Chondrocyte (in vitro differentiated cells): ENCODE results near the gene LHFPL4. TPM values are rescaled to one million over a fixed set of nuclear protein-coding genes. Genes with fewer than 3 reads are reported as not detected.
"Not testable (repeated sequence)": the region's sequence is repeated elsewhere in the genome, so short reads cannot be mapped to it uniquely, and the experiment has no call there.

Source experiments
- DNase-seq: peaks from one replicate; pipeline ENCODE4 v3.0.0; 2021; ENCODE audit warnings: mixed read lengths, low spot score
- H3K27ac Mint-ChIP-seq: one replicate; pipeline ENCODE4 v1.8.0; 2021; ENCODE audit warnings: mild to moderate bottlenecking, moderate library complexity, mixed read lengths; ENCODE audit not compliant: unreplicated experiment
- H3K27me3 Mint-ChIP-seq: 2 replicates; pipeline ENCODE4 v1.8.0; 2021; ENCODE audit warnings: low read depth, mixed read lengths
- H3K36me3 Mint-ChIP-seq: 2 replicates; pipeline ENCODE4 v1.8.0; 2021; ENCODE audit warnings: low read depth, mixed read lengths
- H3K4me1 Mint-ChIP-seq: 2 replicates; pipeline ENCODE4 v1.8.0; 2021; ENCODE audit warnings: low read depth, mild to moderate bottlenecking, mixed read lengths
- H3K4me3 Mint-ChIP-seq: one replicate; pipeline ENCODE4 v1.8.0; 2021; ENCODE audit warnings: mild to moderate bottlenecking, moderate library complexity, mixed read lengths; ENCODE audit not compliant: unreplicated experiment
- H3K9me3 Mint-ChIP-seq: 2 replicates; pipeline ENCODE4 v1.8.0; 2021; ENCODE audit warnings: low read depth, mixed read lengths
- CTCF ChIP-seq: fragments of 200-600 bp; sonication (generic); IDR thresholded peaks from 2 replicates; pipeline ENCODE4 v1.5.0; 2021; ENCODE audit warnings: antibody characterized with exemption, mild to moderate bottlenecking, moderate library complexity
- total RNA-seq: library from RNA; stranded (reverse); gene quantifications from 3 replicates; pipeline ENCODE4 v1.2.1, GENCODE V29; 2021

LHFPL4 gene
- total RNA-seq, 1 donor from 2014 or later = not detected

GRCh38 chr3:9581742-9582141 is 28.1 kb upstream of the LHFPL4 start:
- Mint-ChIP-seq H3K4me1 (no peaks in the 10 kb centered on the region), H3K36me3 (peaks cover 3% of the 10 kb centered on the region), H3K27me3 (peaks cover 6% of the 10 kb centered on the region), H3K4me3 (no peak overlapping the region), H3K27ac (no peak overlapping the region), H3K9me3 (peaks cover 9% of the 10 kb centered on the region)
- no peak for TF ChIP-seq CTCF
- DNase-seq = no peak

- Mint-ChIP-seq H3K4me1 (no peaks in the 10 kb centered on the region), H3K27ac (no peak overlapping the region), H3K36me3 (no peaks in the 10 kb centered on the region), H3K27me3 (peaks cover 23% of the 10 kb centered on the region), H3K4me3 (no peak overlapping the region), H3K9me3 (peaks cover 11% of the 10 kb centered on the region)
- TF ChIP-seq CTCF = no peak
- DNase-seq = no peak
Observed at GRCh38 chr3:9569054-9569453, 15.4 kb upstream of the LHFPL4 start.

- no peaks in the 10 kb centered on the region for H3K4me1 Mint-ChIP-seq
Observed at GRCh38 chr3:9565316-9565715, 11.7 kb upstream of the LHFPL4 start.

GRCh38 chr3:9563851-9564250 is 10.2 kb upstream of the LHFPL4 start:
- no peak for TF ChIP-seq CTCF
- DNase-seq = no peak
- no peaks in the 10 kb centered on the region for H3K36me3 Mint-ChIP-seq
- H3K4me1 Mint-ChIP-seq = no peaks in the 10 kb centered on the region
- H3K9me3 Mint-ChIP-seq = peaks cover 12% of the 10 kb centered on the region
- H3K27me3 Mint-ChIP-seq = peaks cover 18% of the 10 kb centered on the region
- no peak overlapping the region for H3K27ac Mint-ChIP-seq
- H3K4me3 Mint-ChIP-seq = no peak overlapping the region

More at GRCh38 chr3:9565316-9565715, 11.7 kb upstream of the LHFPL4 start:
- no peak for DNase-seq
- peaks cover 12% of the 10 kb centered on the region for H3K9me3 Mint-ChIP-seq
- TF ChIP-seq CTCF = no peak
- H3K4me3 Mint-ChIP-seq = no peak overlapping the region
- peaks cover 16% of the 10 kb centered on the region for H3K27me3 Mint-ChIP-seq
- no peaks in the 10 kb centered on the region for H3K36me3 Mint-ChIP-seq
- H3K27ac Mint-ChIP-seq = no peak overlapping the region

DNA sequence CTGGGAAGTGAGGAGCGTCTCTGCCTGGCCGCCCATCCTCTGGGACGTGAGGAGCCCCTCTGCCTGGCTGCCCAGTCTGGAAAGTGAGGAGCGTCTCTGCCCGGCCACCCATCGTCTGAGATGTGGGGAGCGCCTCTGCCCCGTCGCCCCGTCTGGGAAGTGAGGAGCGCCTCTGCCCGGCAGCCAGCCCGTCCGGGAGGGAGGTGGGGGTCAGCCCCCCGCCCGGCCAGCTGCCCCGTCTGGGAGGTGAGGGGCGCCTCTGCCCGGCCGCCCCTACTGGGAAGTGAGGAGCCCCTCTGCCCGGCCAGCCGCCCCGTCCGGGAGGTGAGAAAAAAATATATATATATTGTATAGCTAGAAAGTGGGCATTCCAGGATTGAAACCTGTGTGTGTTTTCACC is 6.4 kb upstream of the LHFPL4 start:
- H3K36me3 Mint-ChIP-seq, H3K9me3 Mint-ChIP-seq, H3K27ac Mint-ChIP-seq, DNase-seq, H3K4me1 Mint-ChIP-seq, H3K4me3 Mint-ChIP-seq: not testable (repeated sequence)
- peaks cover 40% of the 10 kb centered on the region for H3K27me3 Mint-ChIP-seq

DNA sequence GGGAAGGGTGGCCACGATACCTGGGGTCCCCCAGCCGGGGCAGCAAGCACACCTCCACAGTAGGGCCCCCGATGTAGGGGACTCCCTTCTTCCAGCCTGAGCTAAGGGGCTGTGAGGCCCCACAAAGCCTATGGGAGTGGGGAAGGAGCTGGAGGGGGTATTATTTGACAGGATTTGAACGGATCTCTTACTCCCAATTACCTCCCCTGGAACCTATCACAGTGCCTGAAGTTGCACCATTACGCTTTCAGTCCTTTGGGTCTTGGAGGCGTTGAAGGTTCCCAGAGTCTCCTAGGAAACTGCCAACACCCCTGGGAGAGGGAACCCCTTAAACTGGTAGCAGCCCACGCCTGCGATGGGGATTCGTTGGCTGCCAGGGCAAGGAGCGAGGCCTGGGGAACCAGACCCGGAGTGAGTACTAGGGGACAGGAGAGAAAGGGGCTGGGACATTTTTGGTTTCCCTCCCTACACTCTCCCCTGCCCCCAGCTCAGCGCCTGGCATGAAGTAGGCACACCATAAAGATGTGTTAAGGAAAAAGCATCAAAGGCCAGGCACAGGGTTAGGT is 409 bp upstream of the LHFPL4 start:
- TF ChIP-seq CTCF = no peak
- Mint-ChIP-seq H3K4me3 (no peak overlapping the region), H3K9me3 (no peaks in the 10 kb centered on the region), H3K36me3 (peaks cover 3% of the 10 kb centered on the region), H3K4me1 (peaks cover 3% of the 10 kb centered on the region), H3K27ac (no peak overlapping the region), H3K27me3 (peaks cover 63% of the 10 kb centered on the region)
- no peak for DNase-seq
